ENCODE measurements around the gene TTLL11. TPM values are rescaled to one million over a fixed set of nuclear protein-coding genes. Genes with fewer than 3 reads are reported as not detected.

Gene TTLL11
- total RNA-seq, 4 donors from 2014 or later, result 9.1 to 14.6 (median 9.7) TPM

GRCh38 chr9:122126331-122127261 is 33.5 kb upstream of the TTLL11 start:
- intact Hi-C loops (cut with DNase I; ENCODE audit: low total_unique reads), result no loop called here
- TF ChIP-seq POLR2A (IDR thresholded peaks at IDR 0.05) (no peak), CTCF (IDR thresholded peaks at IDR 0.05) (no peak)
- DNase-seq (ENCODE audit: low spot score in 2 of 2), result no peak
- WGBS, 2 donors, result 8 to 10% methylated on average over 42 to 64 of the region's 64 CpGs
- H3K4me3 ChIP-seq (ENCODE audit: low read depth, poor library complexity, severe bottlenecking), result no peak overlapping the region

- intact Hi-C loops (cut with DNase I; ENCODE audit: low total_unique reads), result loop anchor here (2.0 kb wide), 1 partner anchor 225 kb away; no protein-coding TSS in a partner anchor
- TF ChIP-seq CTCF (IDR thresholded peaks at IDR 0.05) (no peak), POLR2A (IDR thresholded peaks at IDR 0.05) (no peak)
- H3K4me3 ChIP-seq (ENCODE audit: low read depth, poor library complexity, severe bottlenecking), result no peak overlapping the region
- 37 to 52% methylated on average over 20 to 21 of the region's 21 CpGs for WGBS, 2 donors
- no peak for DNase-seq (ENCODE audit: low spot score in 2 of 2)
These were observed 32.6 kb upstream of the TTLL11 start for GRCh38 chr9:122125509-122126330.

- intact Hi-C loops (cut with DNase I; ENCODE audit: low total_unique reads), result loop anchor here (2.0 kb wide), 1 partner anchor 226 kb away; no protein-coding TSS in a partner anchor
- peak in 1 of 3 donors; percentile 88 for TF ChIP-seq CTCF (IDR thresholded peaks at IDR 0.05)
- no peak for TF ChIP-seq POLR2A (IDR thresholded peaks at IDR 0.05)
- DNase-seq (ENCODE audit: low spot score in 2 of 2), result peak; percentile 56 to 94
- no peak overlapping the region for H3K4me3 ChIP-seq (ENCODE audit: low read depth, poor library complexity, severe bottlenecking)
- 0% methylated on average over 8 of the region's 8 CpGs for WGBS, 2 donors
These were observed 32.0 kb upstream of the TTLL11 start for GRCh38 chr9:122125158-122125508.

GRCh38 chr9:122124528-122124927 is 31.4 kb upstream of the TTLL11 start:
- TF ChIP-seq POLR2A (IDR thresholded peaks at IDR 0.05), result no peak
- no peak overlapping the region for H3K4me3 ChIP-seq (ENCODE audit: low read depth, poor library complexity, severe bottlenecking)
- 72 to 75% methylated on average over 7 of the region's 7 CpGs for whole genome bisulfite sequencing, 2 donors
- DNase-seq (ENCODE audit: low spot score in 2 of 2), result no peak
- intact Hi-C loops (cut with DNase I; ENCODE audit: low total_unique reads), result loop anchor here (2.0 kb wide), 1 partner anchor 226 kb away; no protein-coding TSS in a partner anchor

- H3K4me3 ChIP-seq (ENCODE audit: low read depth, poor library complexity, severe bottlenecking), result no peak overlapping the region
- no peak for TF ChIP-seq POLR2A (IDR thresholded peaks at IDR 0.05)
- no peak for TF ChIP-seq CTCF (IDR thresholded peaks at IDR 0.05)
- 93 to 100% methylated on average over 1 of the region's 1 CpG for WGBS, 2 donors
- DNase-seq (ENCODE audit: low spot score in 2 of 2), result no peak
- intact Hi-C loops (cut with DNase I; ENCODE audit: low total_unique reads), result loop anchor here (2.0 kb wide), 1 partner anchor 227 kb away; no protein-coding TSS in a partner anchor
These were observed 30.9 kb upstream of the TTLL11 start for GRCh38 chr9:122124048-122124447.
